ENCODE measurements around the gene OR4D11. TPM values are rescaled to one million over a fixed set of nuclear protein-coding genes. Genes with fewer than 3 reads are reported as not detected.

The OR4D11 gene
- total and polyA plus RNA-seq, 9 of the 15 experiments (the other 6 are each of a cell fraction or from before 2014, with no cell fraction given) = not detected

DNA sequence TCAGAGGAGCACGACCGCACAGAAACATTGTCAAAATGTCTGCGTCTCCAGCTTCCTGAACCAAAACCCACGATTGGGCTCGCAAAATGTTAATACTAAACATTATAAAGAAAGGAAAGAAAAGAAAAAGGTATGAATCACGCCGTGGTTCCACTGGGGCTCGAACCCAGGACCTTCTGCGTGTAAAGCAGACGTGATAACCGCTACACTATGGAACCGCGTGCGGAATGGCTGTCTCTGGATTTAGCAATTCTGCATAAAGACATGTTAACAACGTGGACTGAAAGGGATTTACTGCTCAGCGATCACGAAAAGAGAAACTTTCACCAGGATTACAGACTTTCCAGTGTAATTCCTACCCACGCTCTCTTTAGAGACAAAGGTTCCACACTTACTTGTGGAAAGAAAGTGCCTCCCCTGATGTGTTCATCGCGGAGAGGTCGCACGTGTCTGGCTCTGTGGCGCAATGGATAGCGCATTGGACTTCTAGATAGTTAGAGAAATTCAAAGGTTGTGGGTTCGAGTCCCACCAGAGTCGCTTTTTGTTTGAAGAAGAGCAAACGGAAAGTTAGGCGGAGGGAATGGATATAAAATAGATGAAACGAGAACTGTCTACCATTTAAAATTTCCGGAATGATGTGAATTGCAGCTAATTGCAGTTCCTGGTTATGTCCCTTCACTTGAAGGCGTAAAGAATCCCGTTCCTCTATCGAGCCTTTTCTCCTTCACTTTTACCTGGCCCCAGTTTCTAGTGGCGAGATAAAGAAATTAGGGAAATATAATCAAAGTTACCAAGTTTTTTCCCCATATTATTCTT, 47.7 kb downstream of the OR4D11 start (continued):
- TF ChIP-seq, protein P1, sequence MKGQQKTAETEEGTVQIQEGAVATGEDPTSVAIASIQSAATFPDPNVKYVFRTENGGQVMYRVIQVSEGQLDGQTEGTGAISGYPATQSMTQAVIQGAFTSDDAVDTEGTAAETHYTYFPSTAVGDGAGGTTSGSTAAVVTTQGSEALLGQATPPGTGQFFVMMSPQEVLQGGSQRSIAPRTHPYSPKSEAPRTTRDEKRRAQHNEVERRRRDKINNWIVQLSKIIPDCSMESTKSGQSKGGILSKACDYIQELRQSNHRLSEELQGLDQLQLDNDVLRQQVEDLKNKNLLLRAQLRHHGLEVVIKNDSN (CRISPR knock-in tag; IDR thresholded peaks at IDR 0.05) = peak; percentile 67
- TF ChIP-seq, protein P2, sequence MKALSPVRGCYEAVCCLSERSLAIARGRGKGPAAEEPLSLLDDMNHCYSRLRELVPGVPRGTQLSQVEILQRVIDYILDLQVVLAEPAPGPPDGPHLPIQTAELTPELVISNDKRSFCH (CRISPR knock-in tag; IDR thresholded peaks at IDR 0.05) = no peak
- TF ChIP-seq, protein P2 (tag; IDR thresholded peaks at IDR 0.05) = peak; percentile 25; the same call in 1 of the 2 replicates
- TF ChIP-seq, protein P3, sequence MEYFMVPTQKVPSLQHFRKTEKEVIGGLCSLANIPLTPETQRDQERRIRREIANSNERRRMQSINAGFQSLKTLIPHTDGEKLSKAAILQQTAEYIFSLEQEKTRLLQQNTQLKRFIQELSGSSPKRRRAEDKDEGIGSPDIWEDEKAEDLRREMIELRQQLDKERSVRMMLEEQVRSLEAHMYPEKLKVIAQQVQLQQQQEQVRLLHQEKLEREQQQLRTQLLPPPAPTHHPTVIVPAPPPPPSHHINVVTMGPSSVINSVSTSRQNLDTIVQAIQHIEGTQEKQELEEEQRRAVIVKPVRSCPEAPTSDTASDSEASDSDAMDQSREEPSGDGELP (CRISPR knock-in tag; IDR thresholded peaks at IDR 0.05; ENCODE audit: borderline replicate concordance) = peak; percentile 42; the same call in 1 of the 2 replicates
- TF ChIP-seq, protein P4, sequence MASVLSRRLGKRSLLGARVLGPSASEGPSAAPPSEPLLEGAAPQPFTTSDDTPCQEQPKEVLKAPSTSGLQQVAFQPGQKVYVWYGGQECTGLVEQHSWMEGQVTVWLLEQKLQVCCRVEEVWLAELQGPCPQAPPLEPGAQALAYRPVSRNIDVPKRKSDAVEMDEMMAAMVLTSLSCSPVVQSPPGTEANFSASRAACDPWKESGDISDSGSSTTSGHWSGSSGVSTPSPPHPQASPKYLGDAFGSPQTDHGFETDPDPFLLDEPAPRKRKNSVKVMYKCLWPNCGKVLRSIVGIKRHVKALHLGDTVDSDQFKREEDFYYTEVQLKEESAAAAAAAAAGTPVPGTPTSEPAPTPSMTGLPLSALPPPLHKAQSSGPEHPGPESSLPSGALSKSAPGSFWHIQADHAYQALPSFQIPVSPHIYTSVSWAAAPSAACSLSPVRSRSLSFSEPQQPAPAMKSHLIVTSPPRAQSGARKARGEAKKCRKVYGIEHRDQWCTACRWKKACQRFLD (CRISPR knock-in tag; IDR thresholded peaks at IDR 0.05) = peak; percentile 69; the same call in 1 of the 2 replicates
- TF ChIP-seq SMARCC2 (IDR thresholded peaks at IDR 0.05; ENCODE audit: low read depth) (0 out of 2 replicates have a peak, but pooled peaks have one; percentile 43), NFIC (IDR thresholded peaks at IDR 0.05) (peak; percentile 12; the same call in 1 of the 2 replicates), THRAP3 (IDR thresholded peaks at IDR 0.05; ENCODE audit: borderline replicate concordance) (no peak), HDAC2 (IDR thresholded peaks at IDR 0.05) (peak; percentile 62; the same call in 1 of the 2 replicates), MEF2A (IDR thresholded peaks at IDR 0.05; ENCODE audit: control insufficient read depth, low read depth, low read length) (no peak), CXXC5 (CRISPR knock-in tag; IDR thresholded peaks at IDR 0.05) (peak; percentile 58), RNF2 (IDR thresholded peaks at IDR 0.05) (peak; percentile 17; the same call in 1 of the 2 replicates)
- TF ChIP-seq, protein P5, sequence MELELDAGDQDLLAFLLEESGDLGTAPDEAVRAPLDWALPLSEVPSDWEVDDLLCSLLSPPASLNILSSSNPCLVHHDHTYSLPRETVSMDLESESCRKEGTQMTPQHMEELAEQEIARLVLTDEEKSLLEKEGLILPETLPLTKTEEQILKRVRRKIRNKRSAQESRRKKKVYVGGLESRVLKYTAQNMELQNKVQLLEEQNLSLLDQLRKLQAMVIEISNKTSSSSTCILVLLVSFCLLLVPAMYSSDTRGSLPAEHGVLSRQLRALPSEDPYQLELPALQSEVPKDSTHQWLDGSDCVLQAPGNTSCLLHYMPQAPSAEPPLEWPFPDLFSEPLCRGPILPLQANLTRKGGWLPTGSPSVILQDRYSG (tag; conservative IDR thresholded peaks at IDR 0.05; ENCODE audit: low read depth) = no peak; the same call in 1 of the 2 replicates
- TF ChIP-seq, protein P6, sequence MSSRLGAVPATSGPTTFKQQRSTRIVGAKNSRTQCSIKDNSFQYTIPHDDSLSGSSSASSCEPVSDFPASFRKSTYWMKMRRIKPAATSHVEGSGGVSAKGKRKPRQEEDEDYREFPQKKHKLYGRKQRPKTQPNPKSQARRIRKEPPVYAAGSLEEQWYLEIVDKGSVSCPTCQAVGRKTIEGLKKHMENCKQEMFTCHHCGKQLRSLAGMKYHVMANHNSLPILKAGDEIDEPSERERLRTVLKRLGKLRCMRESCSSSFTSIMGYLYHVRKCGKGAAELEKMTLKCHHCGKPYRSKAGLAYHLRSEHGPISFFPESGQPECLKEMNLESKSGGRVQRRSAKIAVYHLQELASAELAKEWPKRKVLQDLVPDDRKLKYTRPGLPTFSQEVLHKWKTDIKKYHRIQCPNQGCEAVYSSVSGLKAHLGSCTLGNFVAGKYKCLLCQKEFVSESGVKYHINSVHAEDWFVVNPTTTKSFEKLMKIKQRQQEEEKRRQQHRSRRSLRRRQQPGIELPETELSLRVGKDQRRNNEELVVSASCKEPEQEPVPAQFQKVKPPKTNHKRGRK (tag; IDR thresholded peaks at IDR 0.05) = no peak
- TF ChIP-seq, protein P7, sequence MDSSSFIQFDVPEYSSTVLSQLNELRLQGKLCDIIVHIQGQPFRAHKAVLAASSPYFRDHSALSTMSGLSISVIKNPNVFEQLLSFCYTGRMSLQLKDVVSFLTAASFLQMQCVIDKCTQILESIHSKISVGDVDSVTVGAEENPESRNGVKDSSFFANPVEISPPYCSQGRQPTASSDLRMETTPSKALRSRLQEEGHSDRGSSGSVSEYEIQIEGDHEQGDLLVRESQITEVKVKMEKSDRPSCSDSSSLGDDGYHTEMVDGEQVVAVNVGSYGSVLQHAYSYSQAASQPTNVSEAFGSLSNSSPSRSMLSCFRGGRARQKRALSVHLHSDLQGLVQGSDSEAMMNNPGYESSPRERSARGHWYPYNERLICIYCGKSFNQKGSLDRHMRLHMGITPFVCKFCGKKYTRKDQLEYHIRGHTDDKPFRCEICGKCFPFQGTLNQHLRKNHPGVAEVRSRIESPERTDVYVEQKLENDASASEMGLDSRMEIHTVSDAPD (CRISPR knock-in tag; IDR thresholded peaks at IDR 0.05) = no peak

All from K562 (cell line).